NCI-H187 treated with DMSO at 0.1 percent for 48 hours (cell line): Measurements from ENCODE around the gene FH.

Experiments
- DNase-seq: peaks from one replicate; lab custom pipeline; 2025; lab: John Stamatoyannopoulos, UW

FH gene

DNA sequence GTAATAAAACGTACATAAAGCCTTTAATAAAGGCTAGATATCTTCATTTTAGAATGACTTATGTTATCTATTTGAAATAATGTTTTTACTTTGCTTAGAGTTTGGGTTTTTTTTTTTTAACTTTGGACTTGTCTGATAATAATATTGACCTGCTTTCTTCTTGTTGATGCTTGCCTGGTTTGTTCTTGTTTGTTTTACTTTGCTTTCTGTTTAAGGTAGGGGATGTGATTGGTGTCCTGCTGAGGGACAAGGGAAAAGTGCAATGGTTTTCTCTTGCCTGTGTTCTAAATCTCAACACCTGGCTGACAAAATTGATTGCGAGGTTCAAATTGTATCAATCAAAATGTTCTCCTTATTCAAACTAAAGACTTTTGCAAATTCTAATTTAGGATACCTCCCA lies 2.2 kb upstream of the FH start:
- no peak for DNase-seq

- DNase-seq: no peak
These were observed 518 bp upstream of the FH start for GRCh38 chr1:241520080-241520465.

DNA sequence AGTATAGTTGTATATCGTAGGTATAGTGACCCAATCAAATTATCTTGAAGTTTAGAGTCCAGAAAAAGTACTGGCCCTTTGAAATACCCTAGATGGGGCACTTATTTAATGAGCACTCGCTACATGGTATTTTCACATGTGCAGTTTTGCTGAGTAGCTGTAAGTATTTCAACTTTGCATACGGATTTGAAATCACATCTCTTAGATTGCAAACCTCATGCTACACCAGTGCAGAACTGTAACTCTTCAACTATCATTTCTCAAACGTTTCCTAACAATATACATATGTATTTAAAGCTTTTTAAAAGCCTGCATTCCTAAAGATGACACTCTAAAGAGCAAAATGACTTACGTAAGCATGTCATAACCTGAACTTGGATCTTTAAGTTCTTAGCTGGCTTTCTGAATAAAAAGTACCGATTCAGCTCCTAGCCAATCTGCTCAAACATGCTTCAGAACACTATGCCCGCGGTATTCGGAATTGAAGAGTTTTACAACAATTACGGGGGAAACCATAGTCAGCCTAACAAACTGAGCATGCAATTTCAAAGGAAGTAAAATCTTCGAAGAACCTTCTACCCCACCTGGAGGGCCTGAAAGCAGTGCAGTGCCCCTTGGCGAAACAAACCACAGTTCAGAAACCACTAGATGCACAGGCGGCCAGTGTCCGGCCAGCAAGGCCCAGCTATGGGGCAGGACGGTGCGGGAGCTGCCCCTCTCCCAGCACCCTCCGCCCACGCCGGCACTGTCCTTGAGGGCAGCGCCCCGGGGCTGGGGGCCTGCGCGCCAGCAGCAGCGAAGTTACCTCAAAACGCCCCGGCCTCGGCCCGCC lies 863 bp downstream of the FH start:
- DNase-seq: no peak

DNA sequence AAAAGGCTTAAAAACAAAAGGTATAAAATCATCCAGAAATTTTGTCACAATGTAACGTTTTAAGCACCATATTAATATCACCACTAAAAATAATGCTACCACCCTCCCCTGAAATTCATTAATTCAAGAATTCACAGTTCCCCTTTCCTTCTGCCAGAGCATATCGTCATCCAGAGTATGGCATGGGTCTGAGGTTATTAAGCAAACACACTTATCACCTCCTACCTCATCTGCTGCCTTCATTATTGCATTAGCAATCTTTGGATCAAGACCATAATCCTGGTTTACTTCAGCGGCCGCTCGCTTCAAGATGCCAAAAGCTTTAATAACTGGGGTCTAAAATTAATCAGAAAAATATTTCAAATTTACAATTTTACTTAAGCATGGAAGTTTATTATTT lies 6.2 kb downstream of the FH start:
- DNase-seq: no peak

GRCh38 chr1:241507189-241507863 lies 12.2 kb downstream of the FH start:
- DNase-seq: no peak

- DNase-seq: no peak
These were observed 16.1 kb downstream of the FH start for GRCh38 chr1:241503444-241503843.

GRCh38 chr1:241499910-241500309 lies 19.6 kb downstream of the FH start:
- DNase-seq: no peak

DNA sequence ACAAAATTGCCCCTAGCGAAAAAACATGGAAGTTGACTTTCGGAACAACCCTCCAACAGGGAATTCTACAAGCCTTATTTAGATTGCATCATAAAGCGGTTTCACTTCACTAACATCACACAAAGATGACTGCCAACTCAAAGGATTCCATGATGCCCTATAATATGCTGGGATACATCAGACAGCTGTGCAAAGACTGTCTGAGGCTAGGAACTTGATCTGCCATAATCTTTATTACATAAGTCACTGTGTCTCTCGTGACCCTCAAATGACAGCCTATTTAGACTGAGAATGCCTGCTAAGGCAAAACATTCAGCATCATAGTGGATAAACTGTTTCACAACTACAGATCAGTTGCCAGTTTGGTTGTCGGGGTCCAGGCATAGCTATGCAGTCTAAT lies 23.8 kb downstream of the FH start:
- DNase-seq: no peak

GRCh38 chr1:241488739-241489138 lies 30.8 kb downstream of the FH start:
- no peak for DNase-seq

- no peak for DNase-seq
These were observed 34.0 kb downstream of the FH start for GRCh38 chr1:241485554-241485992.

DNA sequence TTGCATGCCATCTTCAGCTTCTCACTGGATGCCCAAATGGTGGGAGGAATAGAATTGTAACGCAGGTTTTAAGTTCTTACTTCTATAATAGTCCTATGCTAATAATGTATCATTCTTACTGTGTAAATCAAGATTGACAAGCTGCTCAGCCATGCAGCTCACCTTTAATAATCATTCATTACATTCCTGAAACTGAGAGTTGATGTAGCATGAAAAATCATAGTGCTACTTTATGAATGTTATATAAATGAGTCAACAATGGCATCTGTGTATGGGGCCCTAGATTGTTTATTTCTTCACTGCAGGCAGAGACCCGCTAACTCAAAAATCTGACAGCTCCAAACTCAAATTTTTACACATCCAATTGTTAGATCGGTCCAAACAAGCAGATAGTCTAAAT lies 34.4 kb downstream of the FH start:
- DNase-seq: no peak

DNA sequence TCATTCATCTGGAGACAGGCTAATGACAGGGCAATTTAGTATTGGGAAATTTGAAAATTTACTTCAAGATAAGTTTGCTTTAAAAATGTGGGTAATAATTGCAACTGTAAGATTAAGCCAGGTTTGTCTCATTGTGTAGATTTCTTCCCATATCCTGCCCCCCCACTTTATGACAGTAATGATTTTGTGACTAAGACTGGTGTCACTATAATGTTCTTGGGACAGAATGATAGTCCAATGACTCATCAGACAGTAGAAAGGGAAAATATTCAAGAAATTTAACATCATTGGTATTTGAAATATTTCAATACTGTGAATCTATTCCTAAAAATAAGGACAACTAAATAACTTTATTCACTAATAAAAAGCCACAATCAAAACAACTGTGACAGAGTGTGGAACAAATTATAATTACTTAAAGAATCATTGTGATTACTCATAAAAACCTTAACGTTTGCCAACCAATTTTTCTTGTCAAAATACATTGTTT lies 36.7 kb downstream of the FH start:
- no peak for DNase-seq

DNA sequence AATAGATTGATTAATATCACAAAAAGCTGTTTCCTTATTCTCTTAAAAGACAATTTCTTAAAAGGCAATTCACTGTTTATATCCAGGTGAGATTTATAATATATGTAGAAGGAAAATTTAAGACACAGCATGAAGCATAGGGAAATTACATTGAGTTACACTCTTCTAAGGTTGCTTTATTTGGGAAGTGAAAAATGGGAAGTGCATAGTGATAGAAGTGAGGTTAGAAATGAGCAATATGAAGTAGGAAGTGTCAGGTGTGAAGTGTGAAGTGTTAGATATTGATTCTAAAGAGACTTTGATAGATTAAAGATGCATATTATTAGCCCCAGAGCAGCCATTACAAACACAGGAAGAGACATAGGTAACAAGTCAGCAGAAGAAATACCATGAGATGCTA lies 40.3 kb downstream of the FH start:
- no peak for DNase-seq

- DNase-seq: no peak
These were observed 43.9 kb downstream of the FH start for GRCh38 chr1:241475671-241476070.

DNA sequence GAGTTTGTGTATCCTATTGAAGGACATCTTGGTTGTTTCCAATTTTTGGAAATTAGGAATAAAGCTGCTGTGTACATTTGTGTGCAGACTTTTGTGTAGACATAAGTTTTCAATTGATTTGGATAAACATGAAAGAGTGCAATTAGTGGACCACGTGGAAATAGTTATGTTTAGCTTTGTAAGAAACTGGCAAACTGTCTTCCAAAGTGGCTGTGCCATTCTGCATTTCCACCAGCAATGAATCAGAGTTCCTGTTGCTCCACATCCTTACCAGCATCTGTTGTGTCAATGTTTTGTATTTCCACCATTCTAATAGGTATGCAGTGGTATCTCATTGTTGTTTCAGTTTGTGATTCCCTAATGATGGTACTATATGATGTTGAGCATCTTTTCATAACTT lies 46.5 kb downstream of the FH start:
- DNase-seq: no peak

GRCh38 chr1:241470908-241471590 lies 48.5 kb downstream of the FH start:
- DNase-seq: no peak

DNA sequence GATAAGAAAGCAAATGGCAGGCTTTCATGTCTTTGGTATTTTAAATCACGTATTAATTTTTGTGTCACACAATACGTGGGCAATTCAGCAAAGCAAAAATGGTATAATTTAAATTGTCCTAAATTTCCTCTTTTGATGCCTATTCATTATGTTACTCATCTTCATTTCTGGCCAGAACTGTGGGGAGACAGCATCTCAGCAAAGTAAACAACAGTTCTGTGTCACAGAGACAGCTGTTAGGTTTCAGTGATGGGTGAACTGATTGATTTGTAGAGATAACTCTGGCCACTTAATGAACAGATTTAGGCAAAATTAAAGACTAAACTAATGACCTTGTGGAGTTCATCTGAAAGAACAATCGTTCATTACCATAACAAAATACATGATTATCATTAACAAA lies 49.2 kb downstream of the FH start:
- DNase-seq: no peak

DNA sequence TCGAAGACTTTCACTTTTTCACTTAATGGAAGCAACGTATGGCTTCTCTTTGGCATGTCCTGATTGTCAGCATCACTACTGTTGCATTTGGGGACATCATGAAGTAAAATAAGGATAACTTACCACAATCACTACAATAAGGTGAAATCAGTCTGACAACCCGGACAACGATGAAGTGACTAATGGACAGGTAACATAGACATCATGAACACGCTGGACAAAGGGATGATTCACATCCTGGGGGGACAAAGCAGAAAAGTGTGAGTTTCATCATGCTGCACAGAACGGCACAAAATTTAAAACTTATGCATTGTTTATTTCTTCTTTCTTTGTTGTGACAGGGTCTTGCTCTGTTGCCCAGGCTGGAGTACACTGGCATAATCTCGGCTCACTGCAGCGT lies 53.9 kb downstream of the FH start:
- no peak for DNase-seq

DNA sequence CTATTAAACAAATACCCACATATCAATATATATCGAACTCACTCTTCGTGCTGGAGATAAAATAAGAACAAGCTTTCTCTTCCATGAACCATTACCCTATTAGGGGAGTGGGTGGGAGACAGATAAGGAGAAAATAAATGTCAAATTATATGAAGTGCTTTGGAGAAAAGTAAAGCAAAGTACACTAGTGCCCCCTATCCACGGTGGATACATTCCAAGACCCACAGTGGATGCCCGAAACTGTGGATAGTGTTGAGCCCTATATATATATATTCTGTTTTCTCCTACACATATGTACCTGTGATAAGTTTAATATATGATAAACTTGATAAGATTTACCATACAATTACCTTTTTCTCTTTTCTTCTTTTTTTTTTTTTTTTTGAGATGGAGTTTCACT lies 54.6 kb downstream of the FH start:
- no peak for DNase-seq

- DNase-seq: no peak
These were observed 57.2 kb downstream of the FH start for GRCh38 chr1:241462391-241462790.

DNA sequence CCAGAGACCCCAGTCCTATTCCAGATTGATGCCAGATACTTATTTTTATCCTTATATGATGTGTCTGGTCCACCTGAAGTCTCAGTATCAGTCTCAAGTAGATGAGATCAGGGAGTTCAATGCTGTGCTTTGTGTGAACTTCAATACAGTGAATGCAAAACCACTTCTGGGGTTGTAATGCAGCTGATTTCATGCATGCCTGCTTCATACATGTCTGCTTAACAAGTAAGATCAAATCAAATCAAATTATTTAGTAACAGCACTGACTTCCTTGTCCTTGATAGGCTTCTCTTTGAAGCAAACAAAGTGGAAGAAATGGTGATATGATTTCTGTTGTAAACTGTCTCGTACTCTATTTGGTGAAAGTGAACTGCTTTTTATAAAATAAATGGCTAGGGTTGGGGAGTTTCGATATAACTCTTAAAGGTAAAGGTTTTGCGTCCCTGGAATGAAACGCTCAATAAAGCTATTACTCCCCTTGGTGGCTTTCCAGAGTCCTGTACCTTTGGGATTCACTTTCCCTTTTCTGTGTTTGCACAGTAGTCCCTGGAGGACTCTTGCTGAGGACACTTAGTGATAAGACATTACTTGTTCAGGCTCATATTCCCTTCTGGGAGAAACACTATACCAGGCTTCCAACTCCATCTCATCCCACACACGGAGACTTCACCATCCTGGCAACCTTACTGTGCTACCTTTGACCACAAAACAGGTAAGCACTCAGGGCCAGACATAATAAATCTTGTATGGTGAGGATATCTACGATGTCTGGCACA lies 59.3 kb downstream of the FH start:
- DNase-seq: peak; percentile 73

DNA sequence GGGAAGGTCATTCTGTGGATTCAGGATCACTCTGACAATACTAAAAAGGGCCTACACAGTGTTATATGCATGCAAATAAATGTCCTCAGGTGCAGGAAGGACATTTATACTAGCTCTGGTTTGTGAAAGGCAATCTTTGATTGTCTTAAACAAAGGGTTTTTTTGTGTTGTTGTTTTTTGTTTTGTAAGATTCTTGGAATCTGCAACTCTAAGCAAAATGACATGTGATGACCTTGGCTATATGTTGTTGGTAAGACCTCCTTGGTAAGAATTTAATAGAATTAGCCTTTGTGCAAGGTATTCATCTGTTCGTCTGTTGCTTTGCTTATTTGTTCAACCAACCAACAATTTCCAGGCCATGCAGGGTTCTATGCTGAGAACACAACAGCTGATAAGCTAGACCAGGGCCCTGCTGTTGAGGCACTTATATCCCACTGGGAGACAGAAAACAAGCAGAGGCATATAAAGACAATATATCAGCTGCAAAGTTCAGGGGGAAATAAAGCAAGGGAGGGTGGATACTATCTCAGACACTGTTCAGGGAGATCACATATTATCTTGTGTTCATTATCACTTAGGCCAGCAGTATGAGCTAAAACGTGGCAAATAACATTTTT lies 60.3 kb downstream of the FH start:
- DNase-seq: no peak
